Activated naive CD8-positive, alpha-beta T cell treated with anti-CD3 and anti-CD28 coated beads, Interleukin-2, amount 50 U/mL, for 24 hours (primary cell): ENCODE measurements around the gene MEOX1.
"Not testable (repeated sequence)": the region's sequence is repeated elsewhere in the genome, so short reads cannot be mapped to it uniquely, and the experiment has no call there.

Experiments used
- ATAC-seq: fragments of 150-1000 bp; cut with Tn5 transposase; one replicate; pipeline ENCODE4 v1.10.0; 2021
- DNase-seq: peaks from one replicate; pipeline ENCODE4 v3.0.0; 2021
- H3K27ac Mint-ChIP-seq: one replicate; pipeline ENCODE4 v1.8.0; 2021; ENCODE audit warnings: mild to moderate bottlenecking, mixed read lengths
- H3K27me3 Mint-ChIP-seq: one replicate; pipeline ENCODE4 v1.8.0; 2021; ENCODE audit warnings: mixed read lengths
- H3K36me3 Mint-ChIP-seq: one replicate; pipeline ENCODE4 v1.8.0; 2021; ENCODE audit warnings: low read depth, mixed read lengths
- H3K4me1 Mint-ChIP-seq: one replicate; pipeline ENCODE4 v1.8.0; 2021; ENCODE audit warnings: mixed read lengths
- H3K4me3 Mint-ChIP-seq: one replicate; pipeline ENCODE4 v1.8.0; 2021; ENCODE audit warnings: mild to moderate bottlenecking, moderate library complexity, mixed read lengths
- H3K9me3 Mint-ChIP-seq: one replicate; pipeline ENCODE4 v1.8.0; 2021; ENCODE audit warnings: mixed read lengths

Gene MEOX1

DNA sequence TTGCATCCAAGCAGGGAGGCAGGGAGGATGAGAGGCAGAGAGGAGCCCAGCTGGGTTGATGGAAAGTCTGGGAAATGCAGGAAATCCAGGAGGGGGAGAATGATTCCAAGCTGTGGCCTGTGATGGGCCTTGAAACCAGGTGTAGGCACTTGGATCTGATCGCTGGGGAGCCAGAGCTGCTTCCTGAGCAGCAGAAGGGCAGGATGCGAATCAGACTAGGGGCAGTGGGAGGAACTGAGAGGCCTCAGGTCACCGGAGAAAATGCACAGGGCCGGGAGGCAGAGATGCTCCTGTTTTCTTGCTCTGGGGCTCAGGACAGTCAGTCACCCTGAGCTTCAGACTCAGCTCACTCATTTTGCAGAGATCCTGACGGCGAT, 29.6 kb upstream of the MEOX1 start:
- Mint-ChIP-seq H3K27ac (no peak overlapping the region), H3K36me3 (no peaks in the 10 kb centered on the region), H3K4me1 (no peaks in the 10 kb centered on the region), H3K27me3 (peaks cover 2% of the 10 kb centered on the region), H3K4me3 (no peak overlapping the region), H3K9me3 (no peaks in the 10 kb centered on the region)
- no peak for DNase-seq
- ATAC-seq = no peak

DNA sequence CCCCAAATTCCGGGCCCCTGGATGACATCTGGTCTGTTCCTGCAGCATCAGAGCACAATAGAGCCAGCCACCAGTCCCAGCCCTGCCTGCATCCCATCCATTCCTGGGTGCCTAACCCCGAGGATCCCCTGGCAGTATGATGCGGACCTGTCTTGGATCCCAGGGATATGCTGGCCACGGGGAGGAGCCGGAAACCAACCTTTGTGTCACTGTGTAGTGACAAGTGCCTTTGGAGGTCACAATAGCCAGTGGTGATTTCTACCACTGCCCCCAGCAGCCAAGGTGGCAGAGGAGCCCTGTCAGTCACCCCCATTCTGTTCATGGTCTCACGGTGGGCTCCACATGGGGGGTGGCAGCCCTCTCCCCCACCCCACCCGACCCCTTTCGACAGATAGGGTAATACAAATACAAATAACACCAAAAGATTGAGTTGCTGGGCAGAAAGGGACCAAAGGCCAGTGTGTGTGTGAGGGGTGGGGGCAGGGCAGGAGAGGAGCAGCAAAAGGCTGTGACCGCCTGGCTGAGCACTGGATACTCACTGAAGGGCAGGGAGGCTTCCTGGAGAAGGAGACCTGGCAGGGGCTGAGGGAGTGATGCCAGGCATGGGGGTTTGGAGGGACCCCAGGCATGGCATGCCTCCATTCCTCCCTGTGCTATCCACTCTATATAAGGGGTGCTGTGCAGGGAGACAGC, 29.0 kb upstream of the MEOX1 start:
- Mint-ChIP-seq H3K27me3 (peaks cover 2% of the 10 kb centered on the region), H3K36me3 (no peaks in the 10 kb centered on the region), H3K9me3 (no peaks in the 10 kb centered on the region), H3K4me1 (no peaks in the 10 kb centered on the region), H3K4me3 (no peak overlapping the region), H3K27ac (no peak overlapping the region)
- DNase-seq (no peak), ATAC-seq (no peak)

DNA sequence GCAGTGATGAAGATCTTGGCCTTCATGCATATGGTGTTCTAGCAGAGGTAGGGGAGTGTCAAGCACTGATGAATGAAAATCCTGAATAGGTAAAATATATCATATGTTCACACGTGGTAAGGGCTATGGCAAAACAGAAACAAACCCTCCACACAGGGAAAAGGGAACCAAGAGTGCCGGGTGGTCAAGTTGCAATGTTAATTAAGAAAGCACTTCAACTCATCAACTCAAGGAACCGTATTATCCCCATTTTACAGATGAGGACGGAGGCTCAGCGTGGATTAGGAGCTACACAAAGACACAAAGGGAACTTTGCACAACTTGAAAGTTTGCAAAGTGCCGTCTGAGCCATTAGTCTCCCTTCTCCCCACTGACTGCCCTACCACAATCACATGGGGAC, 28.1 kb upstream of the MEOX1 start:
- Mint-ChIP-seq H3K36me3 (no peaks in the 10 kb centered on the region), H3K27ac (no peak overlapping the region), H3K9me3 (no peaks in the 10 kb centered on the region), H3K4me3 (no peak overlapping the region), H3K27me3 (peaks cover 2% of the 10 kb centered on the region), H3K4me1 (no peaks in the 10 kb centered on the region)
- no peak for ATAC-seq
- no peak for DNase-seq

DNA sequence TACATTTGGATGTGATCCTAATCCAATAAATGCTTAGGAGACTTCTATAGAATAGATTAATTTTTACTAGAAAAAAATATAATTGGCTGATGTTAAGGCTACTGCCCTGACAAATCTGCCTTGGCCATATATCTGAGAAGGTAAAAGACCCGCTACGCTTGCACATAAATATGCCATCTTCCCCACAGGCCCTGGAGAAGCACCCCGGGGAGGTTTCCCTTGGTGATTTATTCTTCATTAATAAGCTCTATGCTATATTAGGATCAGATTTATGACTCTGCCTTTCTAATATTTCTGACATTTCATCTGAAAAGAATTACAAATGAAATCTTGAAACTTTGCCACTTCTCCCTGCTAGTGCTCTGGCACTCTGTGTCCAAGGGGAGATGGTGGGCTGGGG, 27.4 kb upstream of the MEOX1 start:
- no peak overlapping the region for H3K27ac Mint-ChIP-seq
- H3K36me3 Mint-ChIP-seq = no peaks in the 10 kb centered on the region
- DNase-seq (no peak), ATAC-seq (no peak)
- no peak overlapping the region for H3K4me3 Mint-ChIP-seq
- no peaks in the 10 kb centered on the region for H3K27me3 Mint-ChIP-seq
- H3K9me3 Mint-ChIP-seq = no peaks in the 10 kb centered on the region
- no peaks in the 10 kb centered on the region for H3K4me1 Mint-ChIP-seq

DNA sequence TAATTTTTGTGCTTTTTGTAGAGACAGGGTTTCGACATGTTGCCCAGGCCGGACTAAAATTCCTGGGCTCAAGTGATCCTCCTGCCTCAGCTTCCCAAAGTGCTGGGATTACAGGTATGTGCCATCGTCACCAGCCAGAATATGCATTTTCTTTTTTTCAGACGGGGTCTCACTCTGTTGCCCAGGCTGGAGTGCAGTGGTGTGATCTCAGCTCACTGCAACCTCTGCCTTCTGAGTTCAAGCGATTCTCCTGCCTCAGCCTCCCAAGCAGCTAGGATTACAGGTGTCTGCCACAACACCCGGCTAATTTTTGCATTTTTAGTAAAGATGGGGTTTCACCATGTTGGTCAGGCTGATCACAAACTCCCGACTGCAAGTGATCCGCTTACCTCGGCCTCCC, 25.2 kb upstream of the MEOX1 start:
- not testable (repeated sequence) for DNase-seq, H3K27ac Mint-ChIP-seq, ATAC-seq, H3K36me3 Mint-ChIP-seq, H3K4me3 Mint-ChIP-seq, H3K4me1 Mint-ChIP-seq, H3K9me3 Mint-ChIP-seq, H3K27me3 Mint-ChIP-seq

DNA sequence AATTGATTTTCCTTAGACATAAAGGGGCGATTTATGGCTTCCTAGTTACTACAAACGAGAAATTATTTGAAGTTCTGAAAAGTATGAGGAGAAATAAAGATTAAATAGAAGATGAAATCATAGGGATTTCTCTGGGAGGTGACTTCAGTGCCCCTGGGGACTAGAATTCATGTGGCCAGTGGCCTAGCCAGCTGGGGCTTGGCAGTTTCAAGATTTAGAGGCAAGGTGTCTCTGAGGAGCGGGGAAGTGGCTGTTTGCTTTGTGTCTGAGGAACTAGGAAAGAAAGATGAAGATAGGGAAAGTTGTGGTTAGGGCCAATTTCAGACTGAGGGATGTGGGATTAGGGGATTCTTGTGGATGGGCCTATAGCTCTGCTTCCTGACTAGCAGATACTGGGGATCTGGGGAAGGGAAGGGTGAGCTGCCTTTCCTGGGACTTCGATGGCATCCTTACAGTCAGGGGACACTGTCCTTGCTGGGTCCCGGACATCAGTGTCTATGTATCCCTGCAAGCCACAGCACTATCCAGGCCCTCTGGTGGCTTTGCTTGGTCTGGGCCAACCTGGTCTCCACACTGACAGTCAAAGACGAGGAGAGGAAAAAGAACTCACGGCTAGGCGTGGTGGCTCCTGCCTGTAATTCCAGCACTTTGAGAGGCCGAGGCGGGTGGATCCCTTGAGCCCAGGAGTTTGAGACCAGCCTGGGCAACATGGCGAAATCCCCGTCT, 22.4 kb upstream of the MEOX1 start:
- H3K4me3 Mint-ChIP-seq = no peak overlapping the region
- H3K27me3 Mint-ChIP-seq = peaks cover 5% of the 10 kb centered on the region
- ATAC-seq = no peak
- no peak for DNase-seq
- no peaks in the 10 kb centered on the region for H3K9me3 Mint-ChIP-seq
- H3K36me3 Mint-ChIP-seq = no peaks in the 10 kb centered on the region
- H3K4me1 Mint-ChIP-seq = no peaks in the 10 kb centered on the region
- H3K27ac Mint-ChIP-seq = no peak overlapping the region

DNA sequence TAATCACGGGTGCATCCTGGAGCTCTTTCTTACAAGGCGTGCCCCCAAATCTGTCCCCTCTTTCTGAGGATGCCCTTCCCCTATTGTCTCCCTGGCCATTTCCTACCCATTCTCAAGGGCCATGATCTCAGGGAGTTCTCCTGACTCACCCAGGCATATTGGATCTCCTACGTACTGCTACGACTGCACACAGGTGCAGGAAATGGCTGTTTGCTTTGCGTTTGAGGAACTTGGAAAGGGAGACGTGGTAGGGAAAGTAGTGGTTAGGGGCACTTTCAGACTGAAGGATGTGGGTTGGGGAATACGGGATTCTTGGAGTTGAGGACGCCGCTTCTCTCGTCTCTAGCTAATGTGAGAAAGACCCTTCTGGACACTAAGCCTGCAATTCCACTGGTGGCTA, 18.7 kb upstream of the MEOX1 start:
- Mint-ChIP-seq H3K4me3 (no peak overlapping the region), H3K36me3 (no peaks in the 10 kb centered on the region), H3K4me1 (peaks cover 5% of the 10 kb centered on the region), H3K9me3 (no peaks in the 10 kb centered on the region), H3K27me3 (peaks cover 5% of the 10 kb centered on the region), H3K27ac (no peak overlapping the region)
- ATAC-seq (no peak), DNase-seq (no peak)

DNA sequence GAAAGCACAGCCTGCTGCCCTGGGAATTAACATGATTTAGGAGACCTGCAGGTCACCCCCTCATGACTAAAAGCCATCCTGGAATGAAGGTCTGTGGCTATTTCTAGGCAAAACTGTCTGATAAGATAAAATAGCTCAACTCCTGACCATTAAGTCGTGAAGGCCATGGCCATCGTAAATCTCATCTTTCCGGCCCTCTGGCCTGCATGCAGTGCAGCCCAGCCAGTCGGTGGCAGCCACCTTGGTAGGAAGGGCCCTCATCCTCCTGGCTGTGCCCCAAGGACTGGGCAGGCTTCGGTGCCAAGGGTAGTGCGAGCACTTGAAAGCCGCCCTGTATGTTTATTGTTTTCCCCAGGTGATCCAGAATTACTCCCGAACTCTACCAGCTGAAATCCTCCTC, 18.2 kb upstream of the MEOX1 start:
- Mint-ChIP-seq H3K9me3 (no peaks in the 10 kb centered on the region), H3K4me3 (no peak overlapping the region), H3K36me3 (no peaks in the 10 kb centered on the region), H3K27me3 (peaks cover 8% of the 10 kb centered on the region), H3K4me1 (peaks cover 5% of the 10 kb centered on the region), H3K27ac (no peak overlapping the region)
- no peak for ATAC-seq
- no peak for DNase-seq

DNA sequence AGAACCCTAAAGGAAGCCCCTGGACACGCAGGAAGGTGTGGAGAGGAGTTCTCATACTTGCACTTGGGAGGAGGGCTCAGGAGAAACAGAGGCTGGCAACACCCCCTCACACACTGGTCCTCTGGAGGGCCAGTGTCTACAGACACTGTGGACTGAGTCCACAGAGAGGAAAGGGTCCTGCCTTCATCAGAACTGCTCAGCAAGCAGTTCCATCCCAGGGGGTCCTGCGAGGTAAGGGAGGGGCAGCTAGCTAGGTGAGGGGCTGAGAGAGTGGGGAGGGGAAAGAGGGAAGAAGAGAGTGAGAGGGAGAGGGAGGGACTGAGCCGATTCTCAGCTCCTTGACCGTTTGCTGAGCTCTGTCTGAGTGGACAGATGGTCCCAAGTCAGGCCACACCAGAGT, 17.7 kb upstream of the MEOX1 start:
- no peaks in the 10 kb centered on the region for H3K9me3 Mint-ChIP-seq
- no peak overlapping the region for H3K27ac Mint-ChIP-seq
- DNase-seq = no peak
- ATAC-seq = no peak
- H3K4me3 Mint-ChIP-seq = no peak overlapping the region
- peaks cover 5% of the 10 kb centered on the region for H3K4me1 Mint-ChIP-seq
- no peaks in the 10 kb centered on the region for H3K36me3 Mint-ChIP-seq
- H3K27me3 Mint-ChIP-seq = peaks cover 8% of the 10 kb centered on the region

DNA sequence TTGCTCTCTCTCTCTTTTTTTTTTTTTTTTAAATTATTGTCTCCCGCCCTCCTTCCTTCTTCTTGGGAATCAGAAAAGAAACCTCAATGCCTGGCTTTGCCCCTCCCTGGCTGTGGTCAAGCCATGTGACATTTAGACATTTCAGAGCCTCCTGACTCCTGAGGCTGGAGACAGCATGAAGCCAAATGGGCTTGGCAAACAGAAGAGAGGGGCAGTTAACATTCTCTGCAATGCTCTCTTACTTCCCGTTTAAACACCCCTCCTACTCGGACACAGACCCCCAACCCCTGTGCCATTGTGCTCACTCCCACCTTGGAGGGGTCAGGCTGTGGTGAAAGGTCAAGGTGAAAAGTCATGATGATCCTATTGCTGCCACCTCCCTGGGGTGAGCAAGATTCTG, 14.7 kb upstream of the MEOX1 start:
- no peaks in the 10 kb centered on the region for H3K36me3 Mint-ChIP-seq
- no peak overlapping the region for H3K27ac Mint-ChIP-seq
- no peak overlapping the region for H3K4me3 Mint-ChIP-seq
- H3K9me3 Mint-ChIP-seq = no peaks in the 10 kb centered on the region
- no peak for ATAC-seq
- H3K4me1 Mint-ChIP-seq = peaks cover 6% of the 10 kb centered on the region
- peaks cover 8% of the 10 kb centered on the region for H3K27me3 Mint-ChIP-seq
- no peak for DNase-seq

DNA sequence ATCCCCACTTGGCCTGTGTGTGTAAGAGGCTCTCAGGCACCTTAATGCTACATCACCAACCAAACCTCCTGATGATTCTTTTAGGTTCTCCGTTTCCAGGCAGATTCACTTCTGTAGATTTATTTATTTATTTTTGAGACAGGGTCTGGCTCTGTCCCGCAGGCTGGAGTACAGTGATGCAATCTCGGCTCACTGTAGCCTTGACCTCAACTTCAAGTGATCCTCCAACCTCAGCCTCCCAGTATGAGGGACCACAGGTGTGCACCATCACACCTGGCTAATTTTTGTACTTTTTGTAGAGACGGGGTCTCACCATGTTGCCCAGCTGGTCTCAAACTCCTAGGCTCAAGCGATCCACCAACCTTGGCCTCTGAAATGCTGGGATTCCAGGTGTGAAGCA, 12.7 kb upstream of the MEOX1 start:
- no peak overlapping the region for H3K4me3 Mint-ChIP-seq
- H3K9me3 Mint-ChIP-seq = no peaks in the 10 kb centered on the region

DNA sequence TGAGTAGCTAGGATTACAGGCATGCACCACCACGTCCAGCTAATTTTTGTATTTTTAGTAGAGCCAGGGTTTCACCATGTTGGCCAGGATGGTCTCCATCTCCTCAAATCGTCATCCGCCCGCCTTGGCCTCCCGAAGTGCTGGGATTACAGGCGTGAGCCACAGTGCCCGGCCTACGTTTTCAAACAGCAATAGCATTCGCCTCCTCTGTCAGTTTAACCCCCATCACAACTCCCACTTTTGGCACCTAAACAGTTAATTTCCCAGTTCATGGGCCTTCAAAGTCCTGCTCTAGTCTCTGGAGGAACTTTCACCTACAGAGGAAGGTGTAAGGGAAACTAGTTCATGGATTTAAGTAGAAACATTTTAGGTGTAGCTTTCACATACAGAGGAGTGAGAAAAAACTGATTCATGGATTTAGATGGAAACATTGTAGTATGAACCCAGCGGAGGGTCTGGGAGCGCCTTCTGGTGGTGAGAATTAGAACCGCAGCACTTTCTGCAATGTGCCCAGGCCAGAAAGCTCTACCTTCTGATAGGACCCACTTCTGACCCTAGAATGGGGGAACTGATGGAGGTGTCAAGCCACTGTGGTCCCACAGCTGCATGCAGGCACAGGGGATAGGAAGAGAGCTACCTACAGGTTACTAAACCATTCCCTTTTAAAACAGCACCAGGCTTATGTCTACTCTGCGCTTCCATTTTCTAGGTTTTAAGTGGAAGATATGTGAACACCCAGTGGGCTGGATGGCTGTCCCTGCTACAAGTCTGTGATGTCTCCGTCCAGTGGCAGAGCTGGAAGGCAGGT, 12.0 kb upstream of the MEOX1 start:
- DNase-seq (peak; percentile 79), ATAC-seq (peak; percentile 26)
- H3K27ac Mint-ChIP-seq = no peak overlapping the region
- H3K4me3 Mint-ChIP-seq = no peak overlapping the region
- H3K9me3 Mint-ChIP-seq = no peaks in the 10 kb centered on the region
- no peaks in the 10 kb centered on the region for H3K36me3 Mint-ChIP-seq
- H3K4me1 Mint-ChIP-seq = peaks cover 15% of the 10 kb centered on the region
- peaks cover 3% of the 10 kb centered on the region for H3K27me3 Mint-ChIP-seq

More for the DNA sequence above, 12.7 kb upstream of the MEOX1 start:
- DNase-seq (no peak), ATAC-seq (no peak)
- H3K27ac Mint-ChIP-seq = no peak overlapping the region
- H3K4me1 Mint-ChIP-seq = peaks cover 15% of the 10 kb centered on the region
- H3K27me3 Mint-ChIP-seq = peaks cover 3% of the 10 kb centered on the region
- no peaks in the 10 kb centered on the region for H3K36me3 Mint-ChIP-seq

DNA sequence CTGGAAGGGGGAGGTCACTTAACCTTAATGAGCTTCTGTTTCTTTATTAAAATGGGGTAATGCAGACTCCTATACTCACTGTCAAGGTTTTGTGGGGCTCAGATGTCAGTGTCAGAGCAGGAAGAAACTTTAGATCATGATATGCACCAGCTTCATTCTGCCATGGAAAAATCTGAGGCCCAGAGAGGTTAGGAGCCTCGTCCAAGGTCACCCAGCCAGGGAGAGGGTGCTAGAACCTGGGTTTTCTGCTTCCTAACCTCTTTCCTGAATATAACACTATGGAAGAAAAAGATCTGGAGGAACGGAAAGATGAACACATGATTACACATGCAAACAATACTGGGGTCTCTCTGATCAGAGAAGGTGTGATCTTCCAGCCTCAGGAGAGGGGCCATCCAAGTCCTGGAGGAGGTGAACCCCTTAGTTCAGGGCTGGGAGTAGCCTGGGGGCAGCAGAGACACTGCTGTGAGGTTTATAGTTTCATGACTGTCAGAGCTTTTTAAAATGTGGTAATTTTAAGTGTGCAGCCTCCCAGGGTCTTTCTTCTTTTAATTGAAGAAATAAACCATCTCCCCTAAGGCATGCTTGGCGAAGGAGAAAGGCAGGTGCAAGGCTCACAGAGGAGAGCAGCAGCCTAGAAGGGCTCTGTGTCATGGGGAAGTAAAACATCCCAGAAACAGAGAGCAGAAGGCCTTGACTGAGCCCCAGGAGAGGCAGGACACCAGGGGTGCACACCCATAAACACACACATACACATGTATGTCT, 10.2 kb upstream of the MEOX1 start:
- no peak for ATAC-seq
- no peaks in the 10 kb centered on the region for H3K36me3 Mint-ChIP-seq
- no peaks in the 10 kb centered on the region for H3K9me3 Mint-ChIP-seq
- H3K4me3 Mint-ChIP-seq = no peak overlapping the region
- DNase-seq = no peak
- H3K4me1 Mint-ChIP-seq = peaks cover 11% of the 10 kb centered on the region
- H3K27me3 Mint-ChIP-seq = peaks cover 3% of the 10 kb centered on the region
- no peak overlapping the region for H3K27ac Mint-ChIP-seq

DNA sequence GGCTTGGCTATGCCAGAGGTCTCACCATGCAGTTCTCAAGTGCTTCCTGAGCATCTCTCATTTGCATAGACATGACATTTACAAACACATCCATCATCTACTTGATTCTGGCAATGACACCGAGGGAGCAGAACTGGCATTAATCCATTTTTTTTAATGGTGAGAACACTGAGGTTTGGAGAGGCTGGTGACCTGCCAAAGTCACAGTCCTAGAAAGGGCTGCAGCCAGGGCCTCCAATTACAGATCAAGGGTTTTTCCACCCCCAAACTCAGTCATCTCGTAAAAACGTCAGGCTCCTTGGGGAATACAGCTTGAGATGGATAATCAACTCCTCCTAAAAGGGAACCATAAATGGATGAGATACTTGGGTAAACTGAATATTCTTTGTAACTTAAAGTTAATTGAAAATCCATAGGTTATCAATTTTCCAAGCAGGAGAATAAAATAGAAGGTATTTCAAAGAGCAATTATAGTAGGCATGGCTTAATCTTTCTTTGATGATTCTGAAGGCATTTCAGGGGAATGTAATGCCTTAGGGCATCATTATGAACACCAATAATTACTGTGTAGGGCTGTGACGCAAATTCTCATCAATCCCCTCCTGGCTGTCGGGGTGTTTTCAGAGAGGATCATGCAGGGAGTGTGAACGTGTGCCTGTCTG, 9.4 kb upstream of the MEOX1 start:
- peaks cover 3% of the 10 kb centered on the region for H3K27me3 Mint-ChIP-seq
- no peak for DNase-seq
- no peak for ATAC-seq
- H3K36me3 Mint-ChIP-seq = no peaks in the 10 kb centered on the region
- no peak overlapping the region for H3K4me3 Mint-ChIP-seq
- no peak overlapping the region for H3K27ac Mint-ChIP-seq
- peaks cover 11% of the 10 kb centered on the region for H3K4me1 Mint-ChIP-seq
- H3K9me3 Mint-ChIP-seq = no peaks in the 10 kb centered on the region
